Endothelial cell of umbilical vein (primary cell): ENCODE results near the gene KCNK1.

Source experiments
- EZH2 ChIP-seq: IDR thresholded peaks from 2 replicates; pipeline ENCODE4 v1.6.1; 2012; ENCODE audit warnings: borderline replicate concordance, low read depth, mild to moderate bottlenecking, moderate library complexity, low read length, inconsistent platforms; ENCODE audit not compliant: severe bottlenecking
- FOS ChIP-seq: IDR thresholded peaks from 2 replicates; pipeline ENCODE4 v1.6.1; 2011; ENCODE audit warnings: mild to moderate bottlenecking, low read length, moderate library complexity, borderline replicate concordance; ENCODE audit not compliant: insufficient read depth
- MYC ChIP-seq: IDR thresholded peaks from one replicate; pipeline ENCODE4 v1.6.1; 2011; ENCODE audit warnings: mild to moderate bottlenecking, low read depth, low read length
- POLR2A ChIP-seq: IDR thresholded peaks from 2 replicates; pipeline ENCODE4 v1.6.1; 2012; ENCODE audit warnings: low read depth, mild to moderate bottlenecking, control low read depth, low read length
- POLR2AphosphoS5 ChIP-seq: IDR thresholded peaks from 2 replicates; pipeline ENCODE4 v1.6.1; 2012; ENCODE audit warnings: low read depth, mild to moderate bottlenecking, control low read depth, low read length, moderate library complexity; ENCODE audit not compliant: insufficient read depth
- TF ChIP-seq, protein P1 (sequence below), 2 donors: IDR thresholded peaks; 1 replicate in 1 of 2; 2 replicates in 1 of 2; pipeline ENCODE4 v1.5.1; 2011; ENCODE audit warnings: low read length in 2 of 2, mild to moderate bottlenecking in 2 of 2, moderate library complexity in 2 of 2, control low read depth in 1 of 2, inconsistent platforms in 1 of 2, low read depth in 1 of 2; ENCODE audit not compliant: insufficient read depth in 1 of 2; ENCODE audit errors: extremely low read depth in 1 of 2
- TF ChIP-seq, protein P2 (sequence below): IDR thresholded peaks from 2 replicates; pipeline ENCODE4 v1.6.1; 2011; ENCODE audit not compliant: insufficient read depth, insufficient read length

DNA sequence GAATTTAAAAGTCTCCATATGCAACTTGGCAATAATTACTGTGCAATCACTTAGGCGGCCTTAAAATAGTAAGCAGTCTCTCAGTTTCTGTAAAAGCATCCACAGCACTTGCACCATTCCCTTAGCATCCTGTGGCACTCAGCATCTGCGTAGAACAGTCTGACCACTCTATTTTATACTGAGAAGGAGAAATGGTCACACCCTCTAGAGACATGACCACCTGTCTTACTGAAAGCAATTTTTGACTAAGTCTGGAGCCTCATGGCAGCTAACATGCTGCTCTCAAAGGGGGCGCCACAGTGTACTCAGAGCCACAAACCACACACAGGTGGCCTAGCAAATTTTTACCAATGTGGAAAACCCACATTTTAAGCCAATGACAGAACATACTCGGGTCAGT, 62.0 kb downstream of the KCNK1 start:
- no peak for TF ChIP-seq POLR2A
- TF ChIP-seq, protein P1, sequence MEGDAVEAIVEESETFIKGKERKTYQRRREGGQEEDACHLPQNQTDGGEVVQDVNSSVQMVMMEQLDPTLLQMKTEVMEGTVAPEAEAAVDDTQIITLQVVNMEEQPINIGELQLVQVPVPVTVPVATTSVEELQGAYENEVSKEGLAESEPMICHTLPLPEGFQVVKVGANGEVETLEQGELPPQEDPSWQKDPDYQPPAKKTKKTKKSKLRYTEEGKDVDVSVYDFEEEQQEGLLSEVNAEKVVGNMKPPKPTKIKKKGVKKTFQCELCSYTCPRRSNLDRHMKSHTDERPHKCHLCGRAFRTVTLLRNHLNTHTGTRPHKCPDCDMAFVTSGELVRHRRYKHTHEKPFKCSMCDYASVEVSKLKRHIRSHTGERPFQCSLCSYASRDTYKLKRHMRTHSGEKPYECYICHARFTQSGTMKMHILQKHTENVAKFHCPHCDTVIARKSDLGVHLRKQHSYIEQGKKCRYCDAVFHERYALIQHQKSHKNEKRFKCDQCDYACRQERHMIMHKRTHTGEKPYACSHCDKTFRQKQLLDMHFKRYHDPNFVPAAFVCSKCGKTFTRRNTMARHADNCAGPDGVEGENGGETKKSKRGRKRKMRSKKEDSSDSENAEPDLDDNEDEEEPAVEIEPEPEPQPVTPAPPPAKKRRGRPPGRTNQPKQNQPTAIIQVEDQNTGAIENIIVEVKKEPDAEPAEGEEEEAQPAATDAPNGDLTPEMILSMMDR (IDR thresholded peaks at IDR 0.05; ENCODE audit: extremely low read depth in 1 of 2, insufficient read depth in 1 of 2, low read depth in 1 of 2, low read length in 2 of 2): no peak
- TF ChIP-seq POLR2AphosphoS5: no peak
- no peak for TF ChIP-seq EZH2
- TF ChIP-seq, protein P2, sequence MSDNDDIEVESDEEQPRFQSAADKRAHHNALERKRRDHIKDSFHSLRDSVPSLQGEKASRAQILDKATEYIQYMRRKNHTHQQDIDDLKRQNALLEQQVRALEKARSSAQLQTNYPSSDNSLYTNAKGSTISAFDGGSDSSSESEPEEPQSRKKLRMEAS: no peak
- no peak for TF ChIP-seq MYC
- no peak for TF ChIP-seq FOS
